HAP-1 (cell line): ENCODE measurements around the gene EPHB2.

Source experiments
- DNase-seq, 2 experiments: peaks; one replicate each; pipeline ENCODE4 v3.0.0-alpha.2; 2016 to 2020; ENCODE audit warnings: low spot score in 2 of 2
- H3K27me3 ChIP-seq: fragments of 250-450 bp; sonication (Bioruptor Pico); 2 replicates; pipeline ENCODE4 v1.5.1; 2020; ENCODE audit warnings: low read depth, mild to moderate bottlenecking, moderate library complexity
- H3K36me3 ChIP-seq: fragments of 250-450 bp; sonication (Bioruptor Pico); replicated peaks from 2 replicates; pipeline ENCODE4 v1.5.1; 2020; ENCODE audit warnings: mild to moderate bottlenecking
- H3K4me1 ChIP-seq: fragments of 250-450 bp; sonication (Bioruptor Pico); 2 replicates; pipeline ENCODE4 v1.5.1; 2020; ENCODE audit warnings: mild to moderate bottlenecking
- H3K4me3 ChIP-seq: fragments of 250-450 bp; sonication (Bioruptor Pico); 2 replicates; pipeline ENCODE4 v1.5.1; 2020; ENCODE audit warnings: mild to moderate bottlenecking, moderate library complexity
- H3K9me3 ChIP-seq: fragments of 250-450 bp; sonication (Bioruptor Pico); 2 replicates; pipeline ENCODE4 v1.5.1; 2020; ENCODE audit warnings: mild to moderate bottlenecking, moderate library complexity
- in situ Hi-C: fragments of 300-500 bp; cut with MboI; formaldehyde crosslinking; loops from 3 replicates; pipeline ENCODE4 v1.14.3; 2020; ENCODE audit warnings: low sequenced_read_pairs, inconsistent platforms, mixed read lengths

The EPHB2 gene

GRCh38 chr1:22741118-22741517 is 30.5 kb downstream of the EPHB2 start:
- no peaks in the 10 kb centered on the region for H3K27me3 ChIP-seq
- no peaks in the 10 kb centered on the region for H3K9me3 ChIP-seq
- H3K4me1 ChIP-seq, result no peaks in the 10 kb centered on the region
- no peak for DNase-seq
- no peak overlapping the region for H3K4me3 ChIP-seq
- in situ Hi-C loops, result no loop called here
- H3K36me3 ChIP-seq, result no peaks in the 10 kb centered on the region

- no peak overlapping the region for H3K4me3 ChIP-seq
- H3K36me3 ChIP-seq, result no peaks in the 10 kb centered on the region
- in situ Hi-C loops, result no loop called here
- no peaks in the 10 kb centered on the region for H3K4me1 ChIP-seq
- DNase-seq, result no peak
- H3K9me3 ChIP-seq, result no peaks in the 10 kb centered on the region
- no peaks in the 10 kb centered on the region for H3K27me3 ChIP-seq
These were observed 35.3 kb downstream of the EPHB2 start for GRCh38 chr1:22745669-22746585.

GRCh38 chr1:22747021-22747734 is 36.5 kb downstream of the EPHB2 start:
- DNase-seq, result no peak
- Histone ChIP-seq H3K27me3 (no peaks in the 10 kb centered on the region), H3K4me3 (no peak overlapping the region), H3K4me1 (no peaks in the 10 kb centered on the region), H3K9me3 (no peaks in the 10 kb centered on the region), H3K36me3 (no peaks in the 10 kb centered on the region)
- in situ Hi-C loops, result no loop called here

GRCh38 chr1:22747735-22748073 is 37.1 kb downstream of the EPHB2 start:
- Histone ChIP-seq H3K36me3 (no peaks in the 10 kb centered on the region), H3K4me1 (no peaks in the 10 kb centered on the region), H3K27me3 (no peaks in the 10 kb centered on the region), H3K9me3 (no peaks in the 10 kb centered on the region), H3K4me3 (no peak overlapping the region)
- no peak for DNase-seq
- in situ Hi-C loops, result no loop called here

- H3K4me1 ChIP-seq, result no peaks in the 10 kb centered on the region
- no peaks in the 10 kb centered on the region for H3K27me3 ChIP-seq
- in situ Hi-C loops, result no loop called here
- no peaks in the 10 kb centered on the region for H3K9me3 ChIP-seq
- no peaks in the 10 kb centered on the region for H3K36me3 ChIP-seq
- no peak for DNase-seq
- H3K4me3 ChIP-seq, result no peak overlapping the region
These were observed 38.9 kb downstream of the EPHB2 start for GRCh38 chr1:22749503-22749902.

- DNase-seq, result peak; percentile 27 to 32
- Histone ChIP-seq H3K9me3 (no peaks in the 10 kb centered on the region), H3K36me3 (no peaks in the 10 kb centered on the region), H3K4me3 (no peak overlapping the region), H3K27me3 (no peaks in the 10 kb centered on the region), H3K4me1 (no peaks in the 10 kb centered on the region)
- in situ Hi-C loops, result no loop called here
These were observed 39.5 kb downstream of the EPHB2 start for GRCh38 chr1:22749919-22750684.

GRCh38 chr1:22750685-22751051 is 40.0 kb downstream of the EPHB2 start:
- Histone ChIP-seq H3K9me3 (no peaks in the 10 kb centered on the region), H3K4me3 (no peak overlapping the region), H3K4me1 (no peaks in the 10 kb centered on the region), H3K36me3 (no peaks in the 10 kb centered on the region), H3K27me3 (no peaks in the 10 kb centered on the region)
- in situ Hi-C loops, result no loop called here
- no peak for DNase-seq

- H3K4me1 ChIP-seq, result no peaks in the 10 kb centered on the region
- H3K27me3 ChIP-seq, result no peaks in the 10 kb centered on the region
- DNase-seq, result no peak
- in situ Hi-C loops, result no loop called here
- H3K9me3 ChIP-seq, result no peaks in the 10 kb centered on the region
- H3K4me3 ChIP-seq, result no peak overlapping the region
- H3K36me3 ChIP-seq, result no peaks in the 10 kb centered on the region
These were observed 40.5 kb downstream of the EPHB2 start for GRCh38 chr1:22751124-22751531.

GRCh38 chr1:22752339-22752738 is 41.7 kb downstream of the EPHB2 start:
- H3K4me1 ChIP-seq, result no peaks in the 10 kb centered on the region
- no peaks in the 10 kb centered on the region for H3K27me3 ChIP-seq
- no peak overlapping the region for H3K4me3 ChIP-seq
- DNase-seq, result no peak
- H3K9me3 ChIP-seq, result no peaks in the 10 kb centered on the region
- H3K36me3 ChIP-seq, result no peaks in the 10 kb centered on the region
- in situ Hi-C loops, result no loop called here

- Histone ChIP-seq H3K27me3 (no peaks in the 10 kb centered on the region), H3K36me3 (no peaks in the 10 kb centered on the region), H3K4me1 (no peaks in the 10 kb centered on the region), H3K9me3 (no peaks in the 10 kb centered on the region), H3K4me3 (no peak overlapping the region)
- DNase-seq, result no peak
- in situ Hi-C loops, result no loop called here
These were observed 42.9 kb downstream of the EPHB2 start for GRCh38 chr1:22753481-22753971.

GRCh38 chr1:22754106-22754768 is 43.6 kb downstream of the EPHB2 start:
- Histone ChIP-seq H3K9me3 (no peaks in the 10 kb centered on the region), H3K4me3 (no peak overlapping the region), H3K4me1 (no peaks in the 10 kb centered on the region), H3K27me3 (no peaks in the 10 kb centered on the region), H3K36me3 (no peaks in the 10 kb centered on the region)
- in situ Hi-C loops, result no loop called here
- DNase-seq, result no peak

GRCh38 chr1:22754824-22755223 is 44.2 kb downstream of the EPHB2 start:
- no peaks in the 10 kb centered on the region for H3K27me3 ChIP-seq
- no peaks in the 10 kb centered on the region for H3K4me1 ChIP-seq
- H3K4me3 ChIP-seq, result no peak overlapping the region
- H3K9me3 ChIP-seq, result no peaks in the 10 kb centered on the region
- no peak for DNase-seq
- H3K36me3 ChIP-seq, result no peaks in the 10 kb centered on the region
- in situ Hi-C loops, result no loop called here

GRCh38 chr1:22755641-22756040 is 45.0 kb downstream of the EPHB2 start:
- Histone ChIP-seq H3K4me1 (no peaks in the 10 kb centered on the region), H3K9me3 (no peaks in the 10 kb centered on the region), H3K4me3 (no peak overlapping the region), H3K36me3 (no peaks in the 10 kb centered on the region), H3K27me3 (no peaks in the 10 kb centered on the region)
- in situ Hi-C loops, result no loop called here
- DNase-seq, result no peak
